HG03439 (cell line): ENCODE data around the gene DDAH1.

Source experiments
- ATAC-seq: cut with Tn5 transposase; IDR thresholded peaks from one replicate; pipeline ENCODE4 v1.9.1; 2021; ENCODE audit warnings: mild to moderate bottlenecking, moderate library complexity; ENCODE audit not compliant: unreplicated experiment

The DDAH1 gene

DNA sequence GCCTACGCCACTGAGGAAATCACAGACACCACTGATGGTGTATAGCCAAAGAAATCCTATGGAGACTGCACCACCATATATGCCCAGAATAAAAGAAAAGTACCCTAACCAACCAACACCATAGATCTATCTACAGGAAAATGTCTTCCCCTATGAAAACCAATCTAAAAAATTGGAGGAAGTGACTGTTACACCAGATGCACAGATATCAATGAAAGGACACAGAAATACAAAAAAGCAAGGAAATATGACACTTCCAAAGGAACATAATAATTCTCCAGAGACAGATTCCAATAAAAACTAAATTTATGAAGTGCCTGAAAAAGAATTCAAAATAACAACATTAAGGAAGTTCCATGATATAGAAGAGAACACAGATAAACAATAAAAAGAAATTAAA lies 131.8 kb downstream of the DDAH1 start:
- ATAC-seq: no peak

DNA sequence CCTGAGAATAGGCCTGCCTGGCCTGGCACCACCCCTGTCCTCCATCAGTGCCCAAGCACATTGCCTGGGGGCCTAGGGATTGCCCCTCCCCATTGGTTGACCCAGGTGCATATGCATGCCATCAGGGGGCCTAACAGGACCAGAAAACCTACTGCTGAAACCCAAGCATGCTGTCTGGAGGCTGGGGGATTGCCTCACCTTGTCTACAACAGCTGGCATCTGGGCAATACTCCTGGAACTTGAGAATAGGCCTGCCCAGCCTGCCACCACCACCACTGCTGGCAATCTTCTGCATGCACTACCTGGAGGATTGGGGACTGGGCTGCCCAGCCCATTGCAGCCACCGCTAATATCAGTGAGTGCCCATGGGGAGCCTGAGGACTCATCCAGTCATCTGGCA lies 132.4 kb downstream of the DDAH1 start:
- ATAC-seq: no peak

DNA sequence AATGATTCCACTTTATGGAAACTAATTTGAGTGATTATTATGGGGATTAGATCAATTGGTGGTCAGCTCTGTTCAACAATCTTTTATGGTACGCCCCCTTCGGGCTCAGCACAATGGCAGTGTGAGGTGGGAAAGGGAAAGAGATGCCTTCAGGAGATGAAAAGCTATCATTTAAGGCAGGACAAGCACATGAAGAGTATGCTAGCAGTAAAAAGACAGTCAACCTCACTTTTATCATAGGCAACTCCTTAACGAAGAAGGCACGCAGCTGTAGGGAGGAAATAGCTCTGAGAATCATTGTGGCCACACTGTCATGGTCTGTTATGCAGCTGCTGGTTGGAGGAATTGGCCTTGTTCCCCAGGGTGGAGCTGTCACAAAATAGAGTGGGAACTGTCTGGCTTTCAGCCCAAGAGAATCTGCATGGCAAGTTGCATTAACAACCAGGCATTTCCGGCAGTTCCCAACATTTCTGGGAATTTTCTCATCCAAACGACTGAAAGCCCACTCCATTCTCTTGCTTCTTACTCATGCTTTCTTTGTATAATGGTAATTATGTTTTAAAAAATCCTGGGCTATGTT lies 134.2 kb downstream of the DDAH1 start:
- ATAC-seq: no peak

DNA sequence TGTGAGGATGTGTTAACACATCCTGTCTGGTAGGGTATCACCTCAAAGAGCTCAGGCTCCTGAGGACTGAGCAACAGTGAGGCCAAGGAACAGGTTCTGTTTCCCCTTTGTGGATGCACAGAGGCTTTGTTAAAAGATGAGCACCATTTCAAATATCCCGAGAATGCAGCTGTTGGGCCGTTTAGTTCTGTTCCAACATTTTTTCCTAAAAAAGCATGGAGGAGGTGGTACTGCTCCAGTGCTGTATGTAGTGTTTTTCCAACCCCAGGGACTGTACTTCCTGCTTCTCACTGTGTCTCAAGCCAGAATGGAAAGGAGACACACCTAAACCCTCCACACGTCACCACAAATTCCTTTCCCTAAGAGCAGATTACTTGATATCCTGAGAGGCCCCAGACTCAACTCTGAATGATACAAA lies 134.7 kb downstream of the DDAH1 start:
- no peak for ATAC-seq

DNA sequence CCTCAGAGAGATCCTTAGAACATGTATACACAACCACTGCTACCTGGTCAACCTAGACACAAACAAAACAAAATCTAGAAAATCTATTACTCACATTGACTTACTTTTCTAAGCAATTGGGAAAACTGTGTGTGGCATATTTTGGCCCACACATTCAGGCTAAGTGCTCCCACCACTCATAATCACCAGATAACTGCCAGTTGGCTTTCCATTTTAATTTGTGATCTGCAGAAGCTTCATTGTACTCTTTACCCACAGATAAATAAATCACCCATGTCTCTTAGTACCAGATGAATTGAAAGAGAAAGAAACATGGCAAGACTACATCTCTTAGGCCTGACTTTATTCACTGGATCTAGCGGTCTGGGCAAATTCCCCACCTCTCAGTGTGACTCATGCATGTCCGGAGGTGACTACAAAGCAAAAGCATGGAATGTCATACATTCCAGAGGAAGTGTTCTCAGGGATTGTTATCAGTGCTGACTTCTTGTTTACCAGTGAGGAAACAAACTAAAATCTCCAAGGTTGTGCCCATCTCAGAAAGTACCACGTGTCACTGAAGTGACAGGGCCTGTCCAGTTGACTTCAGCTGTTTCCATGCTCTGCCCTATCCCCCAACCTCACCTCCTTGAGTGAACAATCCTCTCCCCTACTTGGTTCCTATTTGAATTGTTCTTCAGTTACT lies 136.1 kb downstream of the DDAH1 start:
- no peak for ATAC-seq

DNA sequence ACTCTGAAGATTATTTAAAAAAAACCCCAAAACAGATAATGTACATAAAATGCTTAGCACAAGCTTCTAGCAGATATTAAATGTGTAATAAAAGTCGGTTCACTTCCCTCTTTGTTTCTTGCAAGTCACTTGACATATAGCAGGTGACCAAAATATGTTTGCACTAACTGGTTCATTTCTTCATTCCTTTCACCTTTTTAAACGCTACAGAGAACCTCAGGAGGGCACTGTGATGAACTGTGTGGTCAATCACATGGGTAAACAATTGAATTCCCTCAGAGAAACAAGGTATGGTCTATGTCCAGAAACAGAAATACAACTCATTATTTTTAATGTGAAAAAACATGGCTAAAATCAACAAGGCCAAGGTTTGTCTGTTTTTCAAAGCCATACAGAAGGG lies 137.2 kb downstream of the DDAH1 start:
- no peak for ATAC-seq

DNA sequence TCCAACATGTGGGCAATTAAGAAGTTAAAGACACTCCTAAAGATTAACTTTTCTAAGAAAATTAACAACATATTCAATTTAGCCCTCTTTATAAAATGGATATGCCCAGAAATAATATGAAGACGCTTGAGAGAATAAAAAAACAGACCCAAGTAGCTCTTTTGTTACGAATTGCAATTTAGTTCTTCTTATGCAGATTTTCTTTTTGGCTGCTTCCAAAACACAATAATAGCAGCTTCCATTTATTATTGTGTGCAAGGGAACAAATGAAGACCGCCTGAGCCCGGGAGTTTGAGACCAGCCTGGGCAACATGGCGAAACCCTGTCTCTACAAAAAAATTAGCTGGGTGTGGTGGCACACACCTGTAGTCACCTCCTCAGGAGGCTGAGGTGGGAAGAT lies 138.1 kb downstream of the DDAH1 start:
- no peak for ATAC-seq

DNA sequence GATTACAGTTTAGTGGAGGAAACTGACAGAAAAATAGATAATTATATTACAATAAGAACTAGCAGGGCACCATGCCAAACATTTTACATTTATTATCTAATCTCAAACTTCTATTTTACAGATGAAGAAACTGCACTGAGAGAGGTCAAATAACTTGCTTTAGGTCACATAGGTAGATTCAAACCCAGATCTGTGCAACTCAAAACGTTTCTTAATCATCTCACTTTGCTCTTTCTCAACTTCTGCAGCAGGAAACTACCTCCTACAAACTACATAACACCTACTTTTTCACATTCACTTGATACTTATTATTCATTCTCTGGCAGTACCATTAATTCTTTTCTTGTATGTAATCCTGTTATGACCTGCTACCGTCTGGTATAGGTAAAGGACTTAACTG lies 138.6 kb downstream of the DDAH1 start:
- no peak for ATAC-seq

DNA sequence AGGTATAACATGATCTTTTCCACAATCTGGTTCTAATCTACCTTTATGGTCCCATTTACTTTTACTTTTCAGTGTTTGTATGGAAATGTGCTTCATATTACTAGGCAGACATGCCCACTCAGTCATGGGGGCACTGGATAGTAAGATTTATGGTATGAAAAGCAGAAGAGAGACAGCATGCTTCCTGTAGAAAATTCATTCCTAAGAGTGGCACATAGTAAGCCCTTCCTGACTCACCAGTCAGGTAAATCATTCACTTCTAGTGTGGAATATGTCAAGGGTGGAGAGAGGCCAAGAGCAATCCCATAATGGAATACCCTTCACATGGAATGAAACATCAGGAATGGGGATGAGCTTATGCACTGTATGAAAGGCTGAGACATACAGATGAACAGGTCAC lies 139.0 kb downstream of the DDAH1 start:
- no peak for ATAC-seq

DNA sequence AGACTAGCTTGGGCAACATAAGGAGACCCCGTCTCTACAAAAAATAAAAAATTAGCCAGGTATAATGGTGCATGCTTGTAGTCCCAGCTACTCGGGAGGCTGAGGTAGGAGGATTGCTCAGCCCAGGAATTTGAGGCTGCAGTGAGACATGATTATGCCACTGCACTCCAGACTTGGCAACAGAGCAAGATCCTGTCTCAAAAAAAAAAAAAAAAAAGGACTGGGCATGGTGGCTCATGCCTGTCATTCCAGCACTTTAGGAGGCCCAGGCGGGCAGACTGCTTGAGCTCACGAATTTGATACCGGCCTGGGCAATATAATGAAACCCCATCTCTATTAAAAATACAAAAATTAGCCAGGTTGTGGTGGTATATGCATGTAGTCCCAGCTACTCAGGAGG lies 141.2 kb downstream of the DDAH1 start:
- ATAC-seq: no peak

DNA sequence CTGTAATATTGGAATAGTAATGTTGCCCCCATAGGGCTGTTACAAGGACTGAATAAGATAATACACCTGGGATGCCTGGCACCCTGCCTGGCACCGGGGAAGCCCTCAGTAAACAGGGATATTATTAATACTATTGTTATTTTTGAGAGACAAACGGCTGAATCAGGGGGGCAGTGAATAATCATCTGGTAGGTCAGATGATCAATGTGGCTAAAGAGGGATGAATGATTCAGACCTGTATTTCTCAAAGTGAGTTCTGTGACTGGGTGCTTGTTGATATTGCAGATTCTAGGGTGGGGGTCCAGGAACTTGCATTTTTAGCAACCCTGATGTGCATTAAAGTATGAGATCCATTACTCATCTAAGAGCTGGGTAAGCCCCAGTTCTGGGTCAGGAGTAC lies 142.3 kb downstream of the DDAH1 start:
- no peak for ATAC-seq

DNA sequence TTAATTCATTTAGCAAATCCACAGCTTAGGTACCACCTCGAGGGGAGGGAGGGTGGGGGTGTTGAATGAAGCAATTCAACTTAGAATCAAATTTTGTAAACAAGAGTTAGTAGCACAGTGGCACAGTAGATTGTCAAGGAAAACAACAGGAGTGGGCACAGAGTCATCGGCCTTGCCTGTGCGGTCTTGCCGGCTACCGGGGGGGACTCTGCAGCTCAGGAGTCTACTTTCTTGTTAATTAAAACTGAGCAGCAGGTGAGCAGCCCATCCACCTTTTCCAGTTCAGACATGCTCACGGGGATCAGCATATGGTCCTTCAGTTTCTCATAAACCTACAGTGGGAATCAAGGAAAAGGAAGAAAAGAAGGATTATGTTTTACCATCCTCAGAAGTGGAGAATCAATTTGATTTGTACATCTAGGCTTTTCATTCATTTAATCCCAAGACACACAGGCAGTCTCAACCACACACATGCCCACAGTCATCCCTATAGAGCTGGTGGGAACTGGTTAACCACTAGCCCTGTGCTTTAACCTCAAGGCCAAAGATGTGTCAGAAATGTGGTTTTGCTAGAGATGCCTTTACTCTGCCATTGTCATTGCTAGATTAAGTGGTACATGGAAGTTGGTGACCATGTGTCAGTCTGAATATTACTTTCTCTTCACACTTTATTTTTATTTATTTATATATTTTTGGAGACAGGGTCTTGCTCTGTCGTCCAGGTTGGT lies 143.6 kb downstream of the DDAH1 start:
- no peak for ATAC-seq

DNA sequence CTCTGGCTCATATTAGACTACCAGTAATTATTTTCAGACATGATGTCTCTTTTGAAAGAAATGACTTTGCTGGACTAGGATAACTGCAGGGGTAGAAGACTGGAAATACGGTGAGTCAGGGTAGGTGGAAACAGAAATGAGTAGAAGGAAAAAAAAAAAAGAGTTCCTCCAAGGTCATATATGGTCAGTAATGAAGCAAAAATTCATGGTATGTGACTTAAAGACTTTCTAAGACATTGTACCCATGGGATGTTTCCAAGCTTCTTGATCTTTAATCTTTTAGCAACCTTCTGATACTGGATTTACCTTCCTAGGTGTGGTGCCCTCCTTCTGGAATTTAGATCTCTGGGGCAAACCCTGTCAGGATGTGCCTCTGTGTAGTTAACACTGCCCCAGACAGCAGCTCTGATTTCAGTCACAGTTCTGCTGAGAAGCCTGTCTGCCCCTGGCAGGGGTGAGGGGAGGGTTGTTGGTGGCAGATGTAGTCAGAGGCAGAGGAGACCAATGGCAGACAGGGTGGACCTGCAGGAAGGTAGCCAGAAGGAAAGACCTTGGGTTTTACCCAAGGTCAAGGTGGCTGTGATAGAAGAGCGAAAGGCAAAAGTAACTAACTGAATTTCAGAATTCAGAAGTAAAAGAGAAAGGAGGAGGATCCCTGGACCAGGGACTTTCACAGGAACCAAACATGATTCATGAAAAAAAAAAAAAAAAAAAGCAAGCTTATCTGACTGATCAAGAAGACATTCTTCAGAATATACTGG lies 144.4 kb downstream of the DDAH1 start:
- no peak for ATAC-seq

DNA sequence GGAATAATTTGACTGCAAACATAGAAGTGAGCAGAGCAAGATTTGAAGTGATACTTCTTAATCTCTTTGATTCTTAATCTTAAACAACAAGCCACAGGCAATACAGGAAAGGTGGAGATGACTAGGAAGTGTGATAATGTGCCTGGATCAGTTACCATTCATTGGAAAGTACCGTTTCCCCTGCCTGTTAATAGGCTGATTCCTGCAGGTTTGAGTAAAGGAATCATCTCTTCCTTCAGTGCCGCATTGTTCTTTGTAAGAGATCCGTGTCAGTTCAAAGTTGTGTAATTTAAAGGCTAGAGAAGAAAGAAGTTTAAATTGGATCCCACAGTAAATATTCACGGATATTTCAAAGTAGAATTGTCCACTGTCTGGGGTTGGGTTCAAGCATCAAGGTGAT lies 145.0 kb downstream of the DDAH1 start:
- ATAC-seq: no peak

DNA sequence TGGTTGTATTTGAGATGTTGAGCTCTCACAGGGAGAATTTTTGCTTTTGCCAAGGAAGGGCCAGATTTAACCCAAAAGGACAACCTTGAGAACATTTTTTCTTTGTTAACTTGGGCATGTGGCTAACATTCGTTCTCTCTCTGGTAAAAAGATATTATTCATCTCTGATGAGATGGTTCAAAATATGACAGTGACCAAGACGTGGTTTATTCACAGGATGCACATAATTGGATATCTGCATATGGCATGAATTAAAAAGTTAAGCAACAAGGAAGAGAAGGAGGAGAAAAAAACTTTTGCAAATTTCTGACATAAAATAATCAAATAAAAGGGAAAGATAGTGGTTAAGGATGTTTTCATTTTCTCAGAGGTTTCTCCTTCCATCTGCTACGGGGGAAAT lies 145.5 kb downstream of the DDAH1 start:
- ATAC-seq: no peak

DNA sequence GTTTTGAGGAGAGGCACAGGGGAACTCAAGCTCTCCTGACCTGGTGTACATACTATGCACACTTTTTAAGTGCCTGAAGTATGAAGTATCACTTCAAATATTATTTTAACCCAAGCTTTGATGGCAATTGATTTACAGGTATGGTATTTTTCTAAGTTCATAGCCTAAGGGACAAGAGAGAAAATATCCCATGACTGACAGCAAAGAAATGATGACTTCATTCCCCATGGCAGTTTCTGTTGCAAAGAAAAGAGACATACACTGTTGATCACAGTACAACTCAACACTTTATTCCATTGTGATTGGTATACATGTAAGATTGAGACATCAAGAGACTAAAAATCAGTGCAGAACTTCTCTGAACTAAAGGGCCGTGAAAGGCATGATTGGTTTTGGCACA lies 146.7 kb downstream of the DDAH1 start:
- ATAC-seq: no peak

DNA sequence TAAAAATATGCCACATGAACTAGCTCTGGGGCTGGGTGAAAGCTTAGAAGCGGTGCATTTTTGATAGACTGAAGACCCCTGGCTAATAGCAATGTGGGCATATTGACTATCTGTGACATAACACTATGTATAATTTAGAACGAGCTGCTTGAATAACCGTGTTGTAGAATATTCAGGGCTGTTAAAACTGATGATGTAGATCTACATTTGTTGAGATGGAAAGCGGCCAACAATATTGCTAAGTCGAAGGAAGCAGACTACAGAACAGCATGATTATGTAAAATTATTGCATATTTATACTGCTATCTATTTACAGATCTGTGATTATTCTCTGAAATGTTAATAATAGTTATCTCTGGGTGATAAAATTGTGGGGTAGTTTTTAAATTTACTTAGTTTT lies 147.4 kb downstream of the DDAH1 start:
- ATAC-seq: no peak

DNA sequence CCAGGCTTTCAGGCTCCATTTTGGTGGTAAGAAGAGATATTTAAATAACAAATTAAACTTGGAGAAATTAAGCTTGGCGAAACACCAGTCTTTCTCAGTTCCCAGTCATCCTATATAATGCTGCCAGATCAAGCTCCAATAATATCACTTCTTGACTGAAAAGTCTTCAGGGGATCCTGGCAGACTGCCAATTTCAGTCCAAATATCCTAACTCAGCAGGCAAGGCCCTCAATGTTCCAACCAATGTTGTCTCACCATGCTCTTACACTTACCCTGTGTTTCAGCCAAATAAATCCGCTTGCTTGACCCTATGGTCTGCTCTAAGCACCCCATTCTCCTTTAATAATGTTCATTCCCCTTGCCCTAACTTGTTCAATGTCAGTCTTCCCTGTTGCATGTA lies 148.6 kb downstream of the DDAH1 start:
- ATAC-seq: no peak

DNA sequence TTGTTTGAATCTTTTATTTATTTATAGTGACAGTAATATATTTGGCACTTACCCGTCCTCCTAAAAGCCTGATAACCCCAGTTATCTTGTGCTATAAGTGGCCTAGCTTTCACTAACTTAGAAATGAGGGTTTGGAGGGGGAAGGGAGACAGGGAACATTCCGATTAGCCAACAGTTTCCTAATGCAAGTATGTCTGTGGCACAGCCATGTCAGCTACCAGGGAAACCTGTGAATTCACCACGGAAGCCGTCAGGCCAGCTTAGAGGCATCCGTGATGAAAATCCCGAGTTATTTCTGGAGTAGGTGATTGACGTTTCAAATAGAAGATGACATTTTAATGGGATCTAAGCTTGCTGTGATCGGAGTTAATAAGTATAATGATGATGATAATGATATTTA lies 149.2 kb downstream of the DDAH1 start:
- no peak for ATAC-seq

DNA sequence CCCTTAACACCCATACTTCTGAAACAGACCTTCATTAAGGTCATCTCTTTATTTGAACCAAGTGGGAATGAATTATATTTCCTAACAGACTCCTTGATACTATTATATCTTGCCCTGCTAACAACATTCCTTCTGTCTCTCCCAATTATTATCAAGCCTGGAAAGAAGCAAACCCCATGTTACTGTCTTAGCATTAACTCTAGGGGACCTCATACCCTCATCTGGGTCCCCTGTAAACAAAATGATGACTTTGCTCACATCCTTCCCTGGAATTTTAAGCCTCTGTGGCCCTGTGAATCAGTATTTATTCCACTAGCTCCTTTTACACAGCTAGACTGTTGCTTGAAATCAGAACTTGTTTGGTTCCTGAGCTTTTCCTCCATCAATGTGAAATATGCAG lies 150.2 kb downstream of the DDAH1 start:
- no peak for ATAC-seq

DNA sequence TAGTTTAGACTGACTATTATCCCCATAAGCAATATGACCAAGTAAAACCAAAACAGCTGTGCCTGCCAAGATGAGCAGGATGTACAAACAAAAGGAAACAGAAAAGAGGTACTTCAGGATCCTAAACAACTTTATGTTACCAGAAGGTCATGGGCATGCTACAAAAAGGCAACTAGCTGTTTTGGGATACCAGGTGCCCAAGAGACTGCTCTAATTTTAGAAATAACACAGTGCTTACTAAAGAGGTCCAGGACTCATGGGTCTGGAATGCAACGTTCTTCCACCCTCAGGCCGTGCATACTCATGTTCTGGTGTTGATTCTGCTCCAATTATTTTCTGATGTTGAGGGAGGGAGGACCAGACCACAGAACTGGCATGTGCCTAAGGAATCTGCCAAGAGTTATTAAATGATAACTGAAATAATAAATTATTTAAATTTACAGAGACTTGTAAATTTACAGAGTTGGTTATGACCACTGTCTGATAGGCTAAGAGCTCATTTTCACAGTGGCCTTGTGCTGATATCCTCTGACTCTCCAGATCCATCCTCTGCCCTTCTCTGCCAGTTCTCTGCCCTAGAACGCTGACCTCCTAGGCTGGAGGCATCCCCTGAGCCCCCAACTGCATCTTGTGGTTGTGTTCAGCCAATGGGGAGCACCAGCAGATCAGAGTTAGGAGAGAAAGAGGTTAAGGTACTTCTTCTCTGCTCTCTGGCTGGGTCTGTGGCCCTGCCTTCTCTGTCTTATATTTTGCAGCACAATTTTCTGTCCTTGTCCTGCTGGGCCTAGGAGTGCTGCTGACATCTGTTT lies 150.9 kb downstream of the DDAH1 start:
- ATAC-seq: no peak
